Measurements from ENCODE around the gene COX6B2.

The COX6B2 gene

DNA sequence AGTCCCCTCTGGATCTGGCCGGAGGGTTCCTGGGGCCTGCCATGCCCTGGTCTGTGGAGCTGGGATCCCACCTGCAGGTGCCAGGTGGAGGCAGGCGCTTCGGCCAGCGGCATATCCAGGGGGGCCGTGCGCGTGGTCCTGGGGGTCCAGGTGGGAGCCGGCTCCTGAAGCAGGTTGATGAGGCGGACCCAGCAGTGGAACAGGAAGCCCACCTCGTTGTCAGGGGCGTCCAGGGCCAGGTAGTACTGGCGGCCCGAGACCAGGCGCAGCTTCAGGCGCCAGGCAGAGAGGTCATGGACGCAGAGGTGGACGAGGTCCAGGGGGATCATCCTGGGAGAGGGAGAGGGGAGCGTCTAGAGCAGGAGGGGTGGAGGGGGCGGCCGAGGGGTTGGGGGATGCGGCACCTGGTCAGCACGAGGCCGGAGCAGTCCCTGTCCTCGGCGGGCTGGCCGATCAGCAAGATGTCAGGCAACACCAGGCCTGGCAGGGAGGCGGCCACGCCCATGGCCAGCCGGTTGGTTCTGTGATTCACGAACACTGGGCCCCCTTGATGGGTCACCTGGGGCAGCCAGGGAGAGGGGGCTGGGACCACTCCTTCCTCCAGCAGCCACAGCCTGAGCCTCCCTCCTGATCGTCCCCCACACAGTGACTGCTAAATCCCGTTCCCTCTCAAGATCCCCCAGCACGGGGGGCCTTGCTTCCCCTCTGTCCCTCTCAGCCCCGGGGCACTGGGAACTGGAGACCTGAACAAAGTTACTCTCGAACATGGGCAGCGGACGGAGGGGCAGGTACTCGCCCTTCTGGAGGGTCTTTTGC, 7.9 kb upstream of the COX6B2 start:
- no peak for DNase-seq (ENCODE audit: low read depth)

DNA sequence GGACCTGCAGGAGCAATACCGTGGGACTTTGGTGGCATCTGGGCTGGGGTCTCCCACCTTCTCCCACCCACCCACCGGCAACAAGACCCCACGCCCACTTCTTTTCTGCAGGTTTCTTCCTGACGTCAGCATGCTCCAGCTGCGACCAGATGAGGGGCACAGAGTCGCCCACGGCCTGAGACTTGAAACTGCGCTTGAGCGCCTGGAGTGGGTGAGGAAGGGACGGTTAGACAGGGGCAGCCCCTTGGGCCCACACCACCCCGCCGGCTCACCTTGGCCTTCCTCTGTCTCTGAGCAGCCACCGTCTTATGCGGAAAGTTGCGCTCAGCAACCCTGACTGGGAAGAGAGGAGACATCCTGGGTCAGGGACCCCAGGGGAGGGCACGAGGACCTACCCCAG, 6.4 kb upstream of the COX6B2 start:
- DNase-seq (ENCODE audit: low read depth), result no peak

DNA sequence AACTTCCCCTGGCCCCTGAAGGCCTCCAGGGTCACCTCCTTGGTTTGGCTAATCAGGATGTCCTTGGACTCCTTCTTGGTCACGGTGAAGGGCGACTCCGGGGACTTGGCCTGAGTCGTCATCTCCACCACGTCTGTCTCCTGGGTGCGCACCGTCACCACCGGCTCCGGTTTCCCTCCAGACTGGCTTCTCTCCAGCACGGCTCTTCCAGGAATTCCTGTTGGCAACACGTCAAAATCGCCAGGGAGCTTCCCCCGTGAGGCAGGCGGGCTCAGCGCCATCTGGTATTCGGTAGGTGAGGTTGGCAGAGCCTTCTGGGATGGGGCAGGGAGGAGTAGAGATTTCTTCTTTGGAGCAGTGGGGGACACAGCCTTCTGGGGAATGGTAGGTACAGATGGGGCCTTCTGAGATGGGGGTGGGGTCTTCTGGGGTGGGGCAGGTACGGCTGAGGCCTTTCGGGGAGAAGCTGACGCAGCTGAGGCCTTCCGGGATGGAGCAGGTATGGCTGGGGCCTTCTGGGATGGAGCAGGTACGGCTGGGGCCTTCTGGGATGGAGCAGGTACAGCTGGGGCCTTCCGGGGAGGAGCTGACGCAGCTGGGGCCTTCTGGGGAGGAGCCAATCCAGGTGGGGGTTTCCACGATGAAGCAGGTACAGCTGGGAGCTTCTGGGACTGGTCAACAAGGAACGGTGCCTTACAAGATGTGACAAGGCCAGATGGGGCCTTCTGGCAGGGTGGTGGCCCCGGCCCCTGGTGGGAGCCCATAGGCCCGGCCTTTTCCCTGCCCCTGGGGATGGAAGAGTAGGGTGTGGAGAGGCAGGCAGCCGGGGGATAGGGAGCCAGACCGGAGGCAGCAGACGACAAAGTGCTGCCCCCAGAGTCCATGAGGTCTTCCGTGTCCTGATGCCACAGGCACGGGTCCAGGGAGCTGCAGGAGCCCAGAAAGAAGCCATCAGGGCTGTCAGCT, 4.7 kb upstream of the COX6B2 start:
- DNase-seq (ENCODE audit: low read depth), result no peak

DNA sequence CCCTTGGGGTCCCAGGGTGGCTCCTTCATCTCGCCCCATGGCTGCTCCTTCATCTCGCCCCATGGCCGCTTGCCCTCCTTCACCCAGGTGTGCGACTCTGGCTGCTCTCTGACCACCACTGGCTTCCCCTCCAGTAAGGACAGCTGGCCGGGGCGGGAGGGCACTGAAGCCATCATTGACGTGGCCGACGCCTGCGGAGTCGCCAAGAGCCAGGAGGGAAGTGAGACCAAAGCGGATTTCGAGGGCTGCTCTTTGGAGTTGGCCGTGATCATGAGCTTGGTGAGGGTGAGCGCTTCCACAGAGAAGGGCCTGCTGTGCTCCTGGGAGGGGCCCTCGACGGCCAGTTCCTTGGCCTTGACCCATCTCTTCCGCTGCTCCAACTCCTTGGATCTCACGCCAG, 4.0 kb upstream of the COX6B2 start:
- no peak for DNase-seq (ENCODE audit: low read depth)

DNA sequence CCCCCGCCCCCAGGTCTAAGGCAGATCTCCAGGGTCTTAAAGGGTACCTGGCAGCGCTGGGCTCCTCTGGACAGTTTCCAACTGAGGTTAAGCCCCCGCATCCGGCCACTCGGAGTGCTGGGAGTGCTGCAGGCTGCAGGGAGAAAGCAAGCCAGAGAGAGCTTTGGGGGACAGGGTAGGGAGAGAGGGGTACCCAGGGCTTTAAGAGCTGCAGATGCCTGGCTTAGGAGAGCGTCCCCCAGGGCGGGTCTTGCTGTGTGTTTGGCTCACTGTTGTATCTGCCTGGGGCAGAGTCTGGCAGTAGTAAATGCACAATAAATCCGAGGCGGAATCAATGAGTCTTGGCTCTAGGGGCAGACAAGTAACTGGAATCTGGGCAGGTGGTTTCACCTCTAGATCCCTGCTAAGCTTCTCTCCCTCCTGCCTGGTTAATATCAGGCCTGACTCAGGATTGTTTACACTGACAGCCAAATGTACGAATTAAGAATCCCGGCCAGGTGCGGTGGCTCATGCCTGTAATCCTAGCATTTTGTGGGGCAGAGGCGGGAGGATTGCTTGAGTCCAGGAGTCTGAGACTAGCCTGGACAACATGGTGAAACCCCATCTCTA, 798 bp upstream of the COX6B2 start:
- no peak for DNase-seq (ENCODE audit: low read depth)

DNA sequence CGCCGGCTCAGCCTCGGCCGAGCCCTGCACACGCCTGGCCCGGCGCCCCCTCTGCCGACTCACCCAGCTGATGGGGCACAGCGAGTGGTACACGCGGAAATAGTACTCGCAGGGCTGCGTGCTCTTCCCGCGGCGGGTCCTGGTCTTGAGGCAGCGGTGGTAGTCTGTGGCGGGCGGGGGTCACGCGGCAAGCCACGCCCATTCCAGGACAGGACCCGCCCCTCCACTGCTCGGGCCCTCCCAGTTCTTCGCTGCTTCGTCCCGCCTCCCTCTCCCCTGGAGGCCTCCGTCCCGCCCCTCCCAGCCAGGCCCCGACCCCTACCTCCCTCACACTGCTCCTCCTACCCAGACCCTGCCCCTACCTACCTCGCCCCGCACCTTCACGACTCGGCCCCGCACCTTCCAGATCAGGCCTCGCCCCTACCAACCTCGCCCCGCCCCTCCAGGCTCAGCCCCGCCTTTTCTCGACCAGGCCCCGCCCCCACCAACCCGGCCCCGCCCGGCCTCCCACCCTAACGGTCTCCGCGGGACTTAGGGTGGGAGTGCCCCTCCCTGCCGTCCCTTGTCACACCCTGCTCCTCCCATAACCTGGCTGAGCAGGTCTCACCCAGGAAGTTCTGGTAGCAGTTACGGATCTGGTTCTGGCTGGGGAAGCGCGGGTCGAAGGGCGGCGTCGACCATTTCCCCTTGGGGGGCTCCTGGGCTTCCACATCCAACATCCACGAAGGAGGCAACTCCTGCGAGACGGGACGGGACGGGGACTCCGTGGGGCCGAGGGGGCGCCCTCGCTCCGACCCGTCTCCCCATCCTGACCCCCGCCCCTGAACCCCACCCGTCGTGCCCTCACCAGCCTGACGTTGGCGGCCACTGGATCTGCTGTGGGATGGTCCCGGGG, 469 bp downstream of the COX6B2 start:
- peak; percentile 29 for DNase-seq (ENCODE audit: low read depth)

DNA sequence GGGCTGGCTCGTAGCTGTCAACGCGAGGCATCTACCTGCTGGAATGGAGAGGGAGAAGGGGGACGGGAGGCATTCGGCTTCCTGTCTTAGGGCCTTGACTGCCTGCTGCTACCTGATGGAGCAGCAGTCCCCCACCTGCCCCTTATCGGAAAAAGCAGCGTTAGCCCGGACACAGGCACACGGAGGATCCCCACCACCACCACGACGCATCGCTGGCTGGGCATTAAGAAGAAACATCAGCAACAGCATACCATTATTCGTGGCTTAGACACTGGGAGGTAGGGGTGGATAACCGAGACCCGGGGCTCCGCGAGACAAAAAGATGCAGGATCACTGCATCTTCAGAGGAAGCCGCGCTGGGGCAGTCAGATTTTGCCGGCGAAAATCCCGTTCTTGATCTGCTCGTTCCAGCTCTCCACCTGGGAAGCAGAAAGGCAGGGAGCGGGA, 1.1 kb downstream of the COX6B2 start:
- DNase-seq (ENCODE audit: low read depth), result no peak

DNA sequence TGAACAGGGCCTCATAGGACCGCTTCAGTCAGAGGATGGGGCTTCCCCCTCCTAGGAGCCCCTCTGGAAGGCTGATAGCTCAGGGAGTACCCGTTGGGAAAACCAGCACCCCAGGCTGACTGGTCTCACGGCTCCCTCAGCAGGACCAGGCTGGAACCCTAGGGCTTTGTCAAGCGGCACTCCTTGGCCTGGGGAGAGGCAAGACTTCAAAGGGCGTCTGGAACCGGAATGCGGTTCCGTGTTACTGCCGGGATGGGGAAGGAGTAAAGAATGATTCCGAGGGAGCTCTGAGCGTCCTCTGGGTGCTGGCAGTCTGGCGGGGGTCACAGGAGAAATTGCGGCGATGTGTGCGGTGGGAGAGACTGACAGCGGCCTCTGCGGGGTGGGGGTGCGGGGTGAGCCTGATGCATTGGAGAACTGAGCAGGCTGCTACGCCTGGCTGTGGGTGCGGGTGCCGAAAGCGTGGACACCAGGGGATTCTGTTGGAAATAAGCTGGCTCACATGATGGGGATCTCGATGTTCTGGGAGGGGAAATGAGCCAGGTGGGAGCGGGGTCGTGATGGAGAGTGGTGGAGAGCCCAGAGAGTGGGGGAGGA, 1.9 kb downstream of the COX6B2 start:
- DNase-seq (ENCODE audit: low read depth), result no peak

DNA sequence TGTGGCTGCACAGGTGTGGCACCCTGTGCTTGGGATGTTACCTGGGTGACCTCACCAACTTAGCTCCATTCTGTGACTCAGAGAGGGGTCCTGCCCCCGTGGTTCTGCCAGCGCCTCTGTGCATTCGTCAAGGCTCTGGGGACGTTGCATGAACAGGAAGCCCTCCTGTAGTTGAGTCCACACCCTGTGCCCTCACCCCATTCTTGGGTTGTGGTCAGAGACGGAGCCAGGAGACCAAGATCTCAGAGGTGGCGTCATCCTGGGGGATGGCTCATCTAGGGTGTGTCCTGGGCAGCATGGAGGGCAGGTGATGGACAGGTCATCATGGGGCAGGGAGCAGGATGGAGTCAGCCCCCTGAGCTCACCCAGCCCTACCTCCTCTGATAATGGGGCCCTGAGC, 2.5 kb downstream of the COX6B2 start:
- no peak for DNase-seq (ENCODE audit: low read depth)

DNA sequence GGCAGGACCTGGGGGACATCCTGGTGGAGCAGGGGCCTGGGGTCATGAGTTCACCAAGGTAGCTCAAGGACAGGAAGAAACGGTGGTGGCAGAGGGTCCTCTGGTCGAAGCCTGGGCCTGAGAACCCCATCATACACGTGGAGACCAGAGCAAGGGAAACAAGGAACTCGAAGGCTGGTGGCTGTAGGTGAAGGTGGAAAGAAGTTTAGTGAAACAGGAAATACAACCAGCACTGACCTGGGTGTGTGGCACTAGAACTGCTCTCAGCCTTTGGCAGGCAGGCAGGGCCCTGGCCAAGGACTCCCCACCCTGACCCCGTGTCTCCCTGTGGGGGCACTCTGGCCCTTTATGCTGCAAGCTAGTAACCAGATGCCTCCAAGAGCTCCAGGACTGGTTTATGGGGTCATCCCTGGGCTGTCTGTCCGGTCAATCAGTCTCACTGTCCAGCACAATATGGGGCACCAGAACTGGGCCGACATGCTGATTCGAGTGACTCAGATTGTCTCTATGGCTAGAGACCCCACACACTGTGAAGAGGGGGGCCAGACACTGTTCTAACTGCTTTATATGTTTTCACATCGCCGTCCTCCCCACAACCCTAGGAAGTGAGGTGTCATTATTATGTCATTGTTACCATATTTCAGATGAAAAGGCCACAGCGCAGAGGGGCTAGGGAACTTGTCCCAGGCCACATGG, 3.8 kb downstream of the COX6B2 start:
- DNase-seq (ENCODE audit: low read depth), result no peak

DNA sequence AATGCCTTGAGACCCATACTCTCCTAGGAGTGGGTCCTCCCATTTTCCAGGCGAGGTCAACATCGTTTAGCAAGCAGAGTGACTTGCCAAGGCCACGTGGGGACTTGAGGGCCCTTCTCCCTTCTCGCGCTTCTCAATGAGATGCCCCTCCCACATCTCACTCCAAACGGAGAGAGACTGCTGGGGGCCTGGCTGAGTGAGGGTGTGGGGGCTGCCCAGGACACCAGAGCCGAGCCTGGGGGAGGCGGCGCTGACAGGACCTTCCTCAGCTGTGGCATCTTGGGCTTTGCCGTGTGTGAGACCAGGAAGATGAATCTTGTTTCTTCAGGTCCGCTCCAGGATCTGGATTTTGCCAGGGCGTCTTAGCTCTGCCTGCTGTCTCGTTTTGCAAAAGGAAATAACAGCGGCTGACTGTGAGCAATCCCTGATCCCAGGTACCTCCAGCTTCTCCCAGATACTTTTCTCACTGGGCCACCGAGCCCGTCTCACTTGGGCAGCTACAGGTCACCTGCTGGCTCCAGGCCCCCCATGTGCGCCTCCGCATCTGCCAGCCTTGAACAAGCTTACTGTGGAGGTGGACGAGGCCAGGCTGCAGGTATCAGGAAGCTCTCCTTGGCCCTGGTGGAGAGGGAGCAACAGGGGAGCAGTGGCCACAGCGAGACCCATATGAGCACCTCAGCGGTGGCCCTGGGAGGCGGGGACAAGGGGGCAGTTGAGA, 6.0 kb downstream of the COX6B2 start:
- no peak for DNase-seq (ENCODE audit: low read depth)

DNA sequence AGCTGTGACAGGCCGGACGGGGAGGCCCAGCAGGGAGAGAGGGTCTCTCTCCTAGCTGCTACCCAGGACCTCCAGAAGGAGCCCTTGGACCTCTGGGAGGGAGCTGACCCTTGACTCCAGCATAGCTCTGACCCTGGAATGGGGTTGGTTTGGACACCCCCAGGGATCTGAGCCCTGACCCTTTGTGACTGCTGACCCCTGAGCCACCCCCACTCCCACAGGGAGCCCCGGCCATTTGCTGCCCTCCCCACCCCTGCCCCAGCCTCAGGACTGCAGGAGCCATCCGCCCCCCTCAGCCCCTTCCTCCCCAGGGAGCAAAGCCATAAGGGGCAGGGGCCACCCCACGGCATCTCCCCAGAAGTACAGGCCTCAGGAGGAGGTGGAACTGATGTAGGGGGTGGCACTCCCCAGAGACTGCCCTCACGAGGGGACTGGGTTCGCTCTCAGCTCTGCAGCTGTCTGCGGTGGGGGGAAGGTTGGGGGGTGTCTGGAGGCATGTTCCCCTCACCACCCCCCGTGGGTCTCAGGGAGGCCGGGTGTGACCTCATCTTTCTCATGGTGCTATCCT, 7.0 kb downstream of the COX6B2 start:
- no peak for DNase-seq (ENCODE audit: low read depth)

DNA sequence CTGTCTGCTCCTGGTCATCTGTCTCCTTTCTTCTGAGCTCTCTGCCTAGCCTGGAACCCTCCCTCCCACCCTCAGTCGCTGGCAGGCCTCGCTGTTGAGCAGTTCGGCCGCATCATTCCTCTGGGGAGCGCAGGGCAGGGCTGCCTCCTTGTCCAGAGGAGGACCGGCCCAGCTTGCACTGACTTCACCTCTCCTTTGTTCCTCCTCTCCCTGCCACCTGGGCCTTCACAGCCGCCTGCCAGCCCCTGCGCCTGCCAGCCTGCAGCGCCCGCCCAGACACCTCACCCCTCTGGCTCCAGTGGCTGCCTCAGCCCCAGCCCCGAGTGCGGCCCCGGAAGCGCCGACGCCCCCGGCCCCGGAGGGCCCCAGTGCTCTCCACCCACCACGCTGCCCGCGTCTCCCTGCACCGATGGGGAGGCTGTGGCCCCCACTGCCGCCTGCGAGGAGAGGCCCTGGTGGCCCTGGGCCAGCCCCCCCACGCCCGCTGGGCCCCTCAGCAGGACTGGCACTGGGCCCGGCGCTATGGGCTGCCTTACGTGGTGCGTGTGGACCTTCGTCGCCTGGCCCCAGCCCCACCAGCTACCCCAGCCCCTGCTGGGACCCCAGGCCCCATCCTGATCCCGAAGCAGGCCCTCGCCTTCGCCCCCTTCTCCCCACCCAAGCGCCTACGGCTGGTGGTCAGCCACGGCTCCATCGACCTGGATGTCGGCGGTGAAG, 7.6 kb downstream of the COX6B2 start:
- no peak for DNase-seq (ENCODE audit: low read depth)

DNA sequence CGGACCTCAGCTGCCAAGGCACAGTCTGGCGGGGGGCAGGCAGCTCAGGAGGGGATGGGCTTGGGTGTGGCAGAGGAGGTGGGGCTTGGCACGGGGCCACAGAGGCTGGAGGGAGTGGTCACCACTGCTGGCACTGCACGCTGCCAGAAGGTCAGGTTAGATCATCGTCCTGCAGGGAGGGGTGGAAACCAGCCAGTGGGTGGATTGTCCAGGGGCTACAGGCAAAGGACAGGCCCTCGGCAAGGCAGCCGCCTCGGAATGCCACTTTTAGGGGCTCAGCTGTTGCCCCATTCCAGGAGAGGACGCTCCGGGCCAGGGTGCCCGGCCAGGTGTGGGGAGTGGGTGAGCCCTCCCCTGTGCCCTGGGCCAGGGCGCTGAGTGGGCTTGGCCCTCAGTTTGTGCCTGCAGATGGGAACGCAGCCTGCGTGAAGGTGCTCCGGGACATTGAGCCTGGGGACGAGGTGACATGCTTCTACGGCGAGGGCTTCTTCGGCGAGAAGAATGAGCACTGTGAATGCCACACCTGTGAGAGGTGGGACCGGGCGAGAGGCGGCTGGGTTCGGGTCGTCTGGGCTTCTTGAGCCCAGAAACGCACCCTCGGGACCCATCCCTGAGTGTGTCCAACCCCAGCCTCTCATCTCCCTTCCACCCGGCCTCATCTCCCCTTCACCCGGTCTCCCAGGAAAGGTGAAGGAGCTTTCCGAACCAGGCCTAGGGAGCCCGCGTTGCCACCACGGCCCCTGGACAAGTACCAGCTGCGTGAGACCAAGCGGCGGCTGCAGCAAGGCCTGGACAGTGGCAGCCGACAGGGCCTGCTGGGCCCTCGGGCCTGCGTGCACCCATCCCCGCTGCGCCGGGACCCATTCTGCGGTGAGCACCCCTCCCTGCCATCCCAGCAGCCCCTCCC, 8.4 kb downstream of the COX6B2 start:
- DNase-seq (ENCODE audit: low read depth), result no peak

DNA sequence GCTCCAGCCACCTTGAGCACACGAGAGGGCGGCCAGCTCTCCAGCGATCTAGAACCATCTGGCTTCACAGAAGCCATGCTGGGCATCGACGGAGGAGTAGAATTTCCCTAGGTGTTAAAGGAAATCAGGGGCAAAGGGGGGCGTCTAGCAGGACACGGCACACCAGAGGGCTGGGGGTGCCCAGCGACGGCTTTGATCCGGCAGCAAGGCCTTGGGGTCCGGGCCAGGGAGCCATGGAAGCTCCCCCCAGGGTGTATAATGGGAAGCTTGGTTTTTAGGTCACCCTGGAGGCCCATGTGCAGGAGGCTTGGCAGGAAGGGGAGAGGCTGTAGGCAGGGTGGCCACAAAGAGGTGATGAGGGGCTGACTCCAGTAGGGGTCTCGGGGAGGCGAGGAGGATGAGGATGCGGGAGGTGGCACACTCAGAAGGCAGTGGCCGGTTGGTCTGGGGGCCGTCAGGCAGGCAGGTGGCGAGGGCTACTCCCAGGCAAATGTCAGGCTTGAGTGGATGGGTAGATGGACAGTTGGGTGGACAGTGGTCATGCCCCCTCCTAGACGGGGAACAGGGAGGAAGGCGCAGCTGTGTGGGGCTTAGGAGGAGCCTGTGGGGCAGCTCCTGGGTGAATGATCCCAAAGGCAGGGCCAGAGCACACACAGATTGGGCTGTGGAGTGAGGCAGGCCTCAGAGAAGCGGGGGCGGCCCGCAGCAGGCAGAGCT, 9.3 kb downstream of the COX6B2 start:
- no peak for DNase-seq (ENCODE audit: low read depth)

DNA sequence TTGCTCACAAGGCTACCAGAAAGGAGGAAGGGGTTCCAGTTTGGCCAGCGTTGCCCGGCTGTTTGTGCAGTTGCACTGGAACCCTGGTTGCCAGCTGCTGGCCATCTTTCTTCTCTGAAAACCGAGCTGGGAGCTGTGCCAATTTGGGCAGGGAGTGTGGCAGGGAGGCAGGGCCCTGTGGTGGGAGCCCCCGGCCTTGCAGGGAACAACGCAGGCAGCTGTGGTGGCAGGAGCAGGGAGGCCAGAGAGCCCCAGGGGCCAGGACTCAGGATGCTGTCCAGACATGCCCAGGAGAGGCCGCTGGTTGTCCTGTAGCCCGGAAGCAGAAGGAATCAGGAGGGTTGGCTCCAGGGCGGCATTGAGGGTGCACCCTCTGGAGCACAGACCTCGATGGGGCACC, 10.1 kb downstream of the COX6B2 start:
- no peak for DNase-seq (ENCODE audit: low read depth)

Data from stimulated activated CD8-positive, alpha-beta memory T cell treated with anti-CD3 and anti-CD28 coated beads, Interleukin-15, amount 100 ng/mL, for 24 hours (primary cell).